ENCODE measurements around the gene BAX. TPM values are rescaled to one million over a fixed set of nuclear protein-coding genes. Genes with fewer than 3 reads are reported as not detected.

Gene BAX
- total and polyA plus RNA-seq, 2 of the 4 experiments (the other 2 are of a cell fraction) = 23.3 to 169 TPM

DNA sequence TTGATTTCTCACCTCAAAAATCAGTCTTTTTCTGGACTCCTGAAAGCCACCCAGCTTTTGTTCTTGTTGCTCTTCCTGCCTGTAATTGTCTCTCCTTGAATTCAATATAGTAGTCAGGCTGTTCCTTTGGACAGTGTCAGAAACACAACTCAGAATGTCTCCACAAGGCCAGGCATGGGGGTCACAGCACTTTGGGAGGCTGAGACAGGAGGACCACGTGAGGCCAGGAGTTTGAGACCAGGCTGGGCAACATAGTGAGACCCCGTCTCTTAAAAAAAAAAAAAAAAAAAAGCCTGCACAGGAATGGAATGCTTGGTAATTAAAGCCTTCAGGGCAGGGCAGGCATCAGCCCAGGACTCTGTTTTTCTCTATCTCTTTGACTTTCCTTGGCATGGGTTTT lies 8.9 kb upstream of the BAX start:
- no peak overlapping the region for H4K8ac ChIP-seq (ENCODE audit: low read depth in 2 of 2, low read length in 2 of 2)
- no peak overlapping the region for H3K18ac ChIP-seq (ENCODE audit: low read depth, low read length)
- no peak for ATAC-seq (ENCODE audit: low read depth)
- ChIA-PET POLR2A (ENCODE audit: unreplicated experiment) (no interaction called here), CTCF (no interaction called here)
- no peak overlapping the region for H3K23ac ChIP-seq (ENCODE audit: low read depth, low read length)
- H3K79me1 ChIP-seq (ENCODE audit: low read depth in 1 of 2, low read length in 2 of 2) = no peaks in the 10 kb centered on the region
- no peak overlapping the region for H3K9ac ChIP-seq (ENCODE audit: low read depth, low read length)
- H2AFZ ChIP-seq (replicated peaks; ENCODE audit: low read length, poor library complexity) = no peak overlapping the region
- no peaks in the 10 kb centered on the region for H4K20me1 ChIP-seq (ENCODE audit: insufficient read depth, low read length)
- H3K56ac ChIP-seq (ENCODE audit: extremely low read depth, insufficient read depth, low read length) = no peak overlapping the region
- 67% methylated on average over 2 of the region's 2 CpGs; no CpG with 5 or more reads in 1 of the 2 experiments for WGBS, 2 experiments (ENCODE audit: extremely low coverage in 2 of 2, insufficient read length in 1 of 2)
- intact Hi-C loops (cut with micrococcal nuclease) (no loop called here), dilution Hi-C loops (cut with HindIII; ENCODE audit: low sequenced_read_pairs, unreplicated experiment) (no loop called here), in situ Hi-C loops (cut with MboI; ENCODE audit: low sequenced_read_pairs) (no loop called here)
- no peak overlapping the region for H2AK5ac ChIP-seq (ENCODE audit: low read depth, low read length)
- no peak overlapping the region for H2AK9ac ChIP-seq (replicated peaks; ENCODE audit: low read depth, low read length, poor library complexity)
- DNase-seq = no peak
- no peak overlapping the region for H3K4me3 ChIP-seq (ENCODE audit: insufficient read depth, low read depth, low read length)
- no peak overlapping the region for H3K4ac ChIP-seq (ENCODE audit: low read depth, low read length)
- H3K27me3 ChIP-seq (ENCODE audit: control insufficient read depth, insufficient read depth, low read length) = no peaks in the 10 kb centered on the region
- H4K91ac ChIP-seq (ENCODE audit: insufficient read depth, low read depth, low read length) = no peak overlapping the region
- TF ChIP-seq CHD1 (IDR thresholded peaks at IDR 0.05; ENCODE audit: low read depth, low read length) (no peak), RAD21 (IDR thresholded peaks at IDR 0.05; ENCODE audit: low read length) (no peak), SMC3 (IDR thresholded peaks at IDR 0.05; ENCODE audit: low read depth, low read length) (no peak), CEBPB (IDR thresholded peaks at IDR 0.05; ENCODE audit: low read depth, low read length) (no peak), ELK1 (IDR thresholded peaks at IDR 0.05; ENCODE audit: borderline replicate concordance, low read depth, low read length) (no peak), MAFK (IDR thresholded peaks at IDR 0.05; ENCODE audit: low read depth, low read length) (no peak), RFX5 (IDR thresholded peaks at IDR 0.05; ENCODE audit: low read depth, low read length) (no peak), MAZ (IDR thresholded peaks at IDR 0.05; ENCODE audit: borderline replicate concordance, low read depth, low read length) (no peak), NFE2L2 (IDR thresholded peaks at IDR 0.05; ENCODE audit: low read depth, low read length) (no peak), POLR2A (IDR thresholded peaks at IDR 0.05; ENCODE audit: low read depth, low read length) (no peak), BHLHE40 (IDR thresholded peaks at IDR 0.05; ENCODE audit: low read depth, low read length) (no peak)
- H2BK15ac ChIP-seq (ENCODE audit: low read depth, low read length) = no peak overlapping the region
- no peaks in the 10 kb centered on the region for H3K4me1 ChIP-seq (ENCODE audit: control insufficient read depth, insufficient read depth, low read length)
- no peak overlapping the region for H3K4me2 ChIP-seq (ENCODE audit: low read depth, low read length)
- peaks cover 9% of the 10 kb centered on the region; the same call in 1 of the 2 replicates for H3K9me3 ChIP-seq (ENCODE audit: control insufficient read depth, insufficient read depth, low read length)
- H2BK5ac ChIP-seq (ENCODE audit: low read depth, low read length, poor library complexity, severe bottlenecking) = no peak overlapping the region
- no peak overlapping the region for H4K5ac ChIP-seq (ENCODE audit: low read depth, low read length)
- H3K9me1 ChIP-seq (ENCODE audit: insufficient read depth, low read length) = no peaks in the 10 kb centered on the region
- H3K36me3 ChIP-seq (ENCODE audit: control insufficient read depth, insufficient read depth, low read length) = no peaks in the 10 kb centered on the region
- no peak overlapping the region for H2BK120ac ChIP-seq (ENCODE audit: low read depth, low read length)
- H3K27ac ChIP-seq (ENCODE audit: insufficient read depth, low read length) = no peak overlapping the region
- BruUV-seq (replicated peaks) = no TSS peak
- H3K14ac ChIP-seq (replicated peaks; ENCODE audit: low read depth, low read length) = no peak overlapping the region
- no peak overlapping the region for H2BK20ac ChIP-seq (ENCODE audit: low read depth, low read length)

Measured in IMR-90 (cell line).